H9 (cell line): Measurements from ENCODE around the gene LMX1B. TPM values are rescaled to one million over a fixed set of nuclear protein-coding genes. Genes with fewer than 3 reads are reported as not detected.

ENCODE experiments used
- DNase-seq: peaks from one replicate; pipeline ENCODE4 v3.0.0-alpha.2; 2017
- H2AFZ ChIP-seq: one replicate; pipeline ENCODE4 v1.6.1; 2013; ENCODE audit warnings: mild to moderate bottlenecking, low read length, control low read depth, moderate library complexity
- H2AK5ac ChIP-seq: 2 replicates; pipeline ENCODE4 v1.6.1; 2013; ENCODE audit warnings: low read length, control low read depth, mixed read lengths; ENCODE audit not compliant: insufficient read length
- H2BK120ac ChIP-seq: one replicate; pipeline ENCODE4 v1.6.1; 2013; ENCODE audit warnings: low read depth, mild to moderate bottlenecking, low read length, control low read depth, inconsistent platforms; ENCODE audit not compliant: poor library complexity, severe bottlenecking
- H2BK12ac ChIP-seq: 2 replicates; pipeline ENCODE4 v1.6.1; 2013; ENCODE audit warnings: low read length, control low read depth, mixed read lengths, low read depth; ENCODE audit not compliant: insufficient read length
- H2BK15ac ChIP-seq: 2 replicates; pipeline ENCODE4 v1.6.1; 2013; ENCODE audit warnings: low read depth, low read length, control low read depth
- H2BK20ac ChIP-seq: one replicate; pipeline ENCODE4 v1.6.1; 2013; ENCODE audit warnings: low read depth, mild to moderate bottlenecking, low read length, control low read depth, inconsistent platforms; ENCODE audit not compliant: poor library complexity, severe bottlenecking
- H2BK5ac ChIP-seq: 2 replicates; pipeline ENCODE4 v1.6.1; 2013; ENCODE audit warnings: low read length, control low read depth, mixed read lengths; ENCODE audit not compliant: insufficient read length
- H3K14ac ChIP-seq: 2 replicates; pipeline ENCODE4 v1.6.1; 2013; ENCODE audit warnings: low read length, control low read depth; ENCODE audit not compliant: insufficient read depth
- H3K18ac ChIP-seq: 2 replicates; pipeline ENCODE4 v1.6.1; 2013; ENCODE audit warnings: low read depth, mild to moderate bottlenecking, mixed read lengths, low read length, control low read depth; ENCODE audit not compliant: insufficient read length
- H3K23ac ChIP-seq: 2 replicates; pipeline ENCODE4 v1.6.1; 2013; ENCODE audit warnings: low read length, control low read depth, mixed read lengths, low read depth; ENCODE audit not compliant: insufficient read length
- H3K23me2 ChIP-seq: 2 replicates; pipeline ENCODE4 v1.6.1; 2013; ENCODE audit warnings: low read depth, mild to moderate bottlenecking, mixed read lengths, low read length, control low read depth; ENCODE audit not compliant: insufficient read length, poor library complexity, severe bottlenecking
- H3K27ac ChIP-seq: 2 replicates; pipeline ENCODE4 v1.5.1; 2013; ENCODE audit warnings: low read length, control low read depth, mixed read lengths, low read depth; ENCODE audit not compliant: insufficient read length
- H3K27me3 ChIP-seq: 2 replicates; pipeline ENCODE4 v1.6.1; 2013; ENCODE audit warnings: low read length, control low read depth, inconsistent platforms; ENCODE audit not compliant: insufficient read depth
- H3K4ac ChIP-seq: 2 replicates; pipeline ENCODE4 v1.6.1; 2013; ENCODE audit warnings: low read depth, mild to moderate bottlenecking, control low read depth, inconsistent platforms, low read length, moderate library complexity
- H3K4me1 ChIP-seq: 2 replicates; pipeline ENCODE4 v1.6.1; 2013; ENCODE audit warnings: low read length, control low read depth, inconsistent platforms; ENCODE audit not compliant: insufficient read depth
- H3K4me2 ChIP-seq: 2 replicates; pipeline ENCODE4 v1.6.1; 2013; ENCODE audit warnings: low read length, control low read depth, mixed read lengths; ENCODE audit not compliant: insufficient read length, insufficient read depth
- H3K56ac ChIP-seq: 2 replicates; pipeline ENCODE4 v1.6.1; 2013; ENCODE audit warnings: low read depth, mild to moderate bottlenecking, mixed read lengths, low read length, control low read depth; ENCODE audit not compliant: insufficient read length
- H3K79me1 ChIP-seq: 2 replicates; pipeline ENCODE4 v1.6.1; 2013; ENCODE audit warnings: low read depth, mild to moderate bottlenecking, moderate library complexity, low read length, control low read depth, inconsistent platforms; ENCODE audit not compliant: insufficient read depth, poor library complexity, severe bottlenecking
- H3K79me2 ChIP-seq: 2 replicates; pipeline ENCODE4 v1.6.1; 2013; ENCODE audit warnings: low read length, control low read depth, inconsistent platforms; ENCODE audit not compliant: insufficient read depth
- H3K9ac ChIP-seq: 2 replicates; pipeline ENCODE4 v1.6.1; 2013; ENCODE audit warnings: low read length, control low read depth, mixed read lengths; ENCODE audit not compliant: insufficient read length; ENCODE audit errors: extremely low read depth
- H3K9me3 ChIP-seq: one replicate; pipeline ENCODE4 v1.6.1; 2013; ENCODE audit warnings: low read depth, low read length, inconsistent platforms; ENCODE audit not compliant: control insufficient read depth
- H3T11ph ChIP-seq: one replicate; pipeline ENCODE4 v1.6.1; 2013; ENCODE audit warnings: mild to moderate bottlenecking, low read length, control low read depth, inconsistent platforms
- H4K20me1 ChIP-seq: one replicate; pipeline ENCODE4 v1.6.1; 2013; ENCODE audit not compliant: control insufficient read depth, insufficient read length, insufficient read depth
- H4K5ac ChIP-seq: 2 replicates; pipeline ENCODE4 v1.6.1; 2013; ENCODE audit warnings: low read depth, mild to moderate bottlenecking, mixed read lengths, low read length, control low read depth; ENCODE audit not compliant: insufficient read length
- H4K8ac ChIP-seq: replicated peaks from 2 replicates; pipeline ENCODE4 v1.6.1; 2013; ENCODE audit warnings: low read length, control low read depth, mixed read lengths, low read depth; ENCODE audit not compliant: insufficient read length
- H4K91ac ChIP-seq: 2 replicates; pipeline ENCODE4 v1.6.1; 2013; ENCODE audit warnings: low read depth, mild to moderate bottlenecking, moderate library complexity, mixed read lengths, low read length, control low read depth; ENCODE audit not compliant: insufficient read length
- H3K27ac Mint-ChIP-seq, 3 experiments: 2 replicates in 2 of 3; 3 replicates in 1 of 3; pipeline ENCODE4 v1.8.0; 2020 to 2021; ENCODE audit warnings: mixed read lengths in 3 of 3, mild to moderate bottlenecking in 1 of 3, moderate library complexity in 1 of 3
- H3K27me3 Mint-ChIP-seq: 2 replicates; pipeline ENCODE4 v1.8.0; 2021; ENCODE audit warnings: low read depth, mild to moderate bottlenecking, moderate library complexity, mixed read lengths
- H3K36me3 Mint-ChIP-seq, 3 experiments: 2 replicates in 2 of 3; 3 replicates in 1 of 3; pipeline ENCODE4 v1.8.0; 2020 to 2021; ENCODE audit warnings: low read depth in 3 of 3, mixed read lengths in 3 of 3; ENCODE audit not compliant: insufficient read depth in 1 of 3
- H3K4me1 Mint-ChIP-seq, 2 experiments: 2 replicates each; pipeline ENCODE4 v1.8.0; 2020; ENCODE audit warnings: mixed read lengths in 2 of 2
- H3K4me3 Mint-ChIP-seq, 2 experiments: 2 replicates in 1 of 2; 3 replicates in 1 of 2; pipeline ENCODE4 v1.8.0; 2020 to 2021; ENCODE audit warnings: mild to moderate bottlenecking in 2 of 2, mixed read lengths in 2 of 2, moderate library complexity in 1 of 2
- H3K9me3 Mint-ChIP-seq, 2 experiments: 2 replicates in 1 of 2; 3 replicates in 1 of 2; pipeline ENCODE4 v1.8.0; 2020; ENCODE audit warnings: mild to moderate bottlenecking in 2 of 2, mixed read lengths in 2 of 2, moderate library complexity in 1 of 2
- CTCF ChIP-seq: fragments of 200-600 bp; sonication (generic); conservative IDR thresholded peaks from 3 replicates; pipeline ENCODE4 v1.8.0; 2021; ENCODE audit warnings: antibody characterized with exemption, mild to moderate bottlenecking
- WGBS: extraction: QIAGEN DNeasy Blood & Tissue Kit; methylation state at CpG from one replicate; pipeline ENCODE4 v1.1.7; 2013; ENCODE audit warnings: missing lambda C conversion rate, low lambda C conversion rate, mixed read lengths; ENCODE audit not compliant: insufficient read length; ENCODE audit errors: extremely low coverage; 5-methylcytosine and 5-hydroxymethylcytosine counted together
- total RNA-seq: library from RNA; stranded (reverse); gene quantifications from 2 replicates; pipeline ENCODE4 v1.2.1, GENCODE V29; 2021

LMX1B gene
- total RNA-seq, 1 experiment from 2014 or later: 0.85 TPM

- Histone ChIP-seq H3K4me1 (peaks cover 3% of the 10 kb centered on the region; the same call in 1 of the 2 replicates), H3K23me2 (peaks cover 15% of the 10 kb centered on the region), H4K91ac (no peak overlapping the region), H4K20me1 (no peaks in the 10 kb centered on the region), H3K18ac (no peak overlapping the region), H2BK15ac (no peak overlapping the region), H3K9me3 (no peaks in the 10 kb centered on the region), H2AK5ac (no peak overlapping the region), H3K9ac (no peak overlapping the region), H2BK5ac (no peak overlapping the region), H3K56ac (no peak overlapping the region), H3K14ac (no peak overlapping the region), H3T11ph (no peak overlapping the region), H4K8ac (no peak overlapping the region), H3K23ac (no peak overlapping the region), H2AFZ (no peak overlapping the region), H2BK12ac (no peak overlapping the region), H3K79me1 (no peaks in the 10 kb centered on the region), H3K4me2 (no peak overlapping the region), H2BK20ac (no peak overlapping the region), H3K4ac (no peak overlapping the region), H2BK120ac (no peak overlapping the region), H3K79me2 (no peaks in the 10 kb centered on the region), H4K5ac (no peak overlapping the region), H3K27me3 (peaks cover 88% of the 10 kb centered on the region), H3K27ac (no peak overlapping the region)
- H3K27ac Mint-ChIP-seq: no peak overlapping the region
- H3K9me3 Mint-ChIP-seq: peaks cover 0 to 5% of the 10 kb centered on the region in 2 experiments; a peak in 1 of 5 replicates
- no peaks in the 10 kb centered on the region; a peak in 1 of 7 replicates for H3K36me3 Mint-ChIP-seq
- H3K4me3 Mint-ChIP-seq: peak overlapping the region in 1 of 2 experiments; percentile 62; a peak in 3 of 5 replicates
- peaks cover 92% of the 10 kb centered on the region for H3K27me3 Mint-ChIP-seq
- DNase-seq: peak; percentile 37
- no peak for TF ChIP-seq CTCF
- WGBS: no CpG with 5 or more reads among the region's 18 CpGs
- peaks cover 42 to 63% of the 10 kb centered on the region in 2 experiments for H3K4me1 Mint-ChIP-seq
Measured at GRCh38 chr9:126617003-126617822, 3.5 kb downstream of the LMX1B start.
